ENCODE data around the gene RPS18. TPM values are rescaled to one million over a fixed set of nuclear protein-coding genes. Genes with fewer than 3 reads are reported as not detected.
"Not testable (repeated sequence)": the region's sequence is repeated elsewhere in the genome, so short reads cannot be mapped to it uniquely, and the experiment has no call there.

The RPS18 gene
- total RNA-seq, 1 donor from 2014 or later, result 4,478 TPM

GRCh38 chr6:33272275-33273128, 627 bp downstream of the RPS18 start:
- DNase-seq (ENCODE audit: low read depth, low spot score), result no peak

GRCh38 chr6:33273129-33273923, 1.5 kb downstream of the RPS18 start:
- DNase-seq (ENCODE audit: low read depth, low spot score), result no peak

- no peak for DNase-seq (ENCODE audit: low read depth, low spot score)
Measured at GRCh38 chr6:33273924-33274902, 2.3 kb downstream of the RPS18 start.

- not testable (repeated sequence) for DNase-seq (ENCODE audit: low read depth, low spot score)
Measured at GRCh38 chr6:33275795-33276580, 4.1 kb downstream of the RPS18 start.

GRCh38 chr6:33276581-33276863, 4.6 kb downstream of the RPS18 start:
- DNase-seq (ENCODE audit: low read depth, low spot score), result no peak

- no peak for DNase-seq (ENCODE audit: low read depth, low spot score)
Measured at GRCh38 chr6:33276864-33277662, 5.2 kb downstream of the RPS18 start, which contains the start of gene B3GALT4. Gene B3GALT4, plus strand, starts transcription at chr6:33277123. Its CDS starts 297 bp downstream, at chr6:33277420.

- DNase-seq (ENCODE audit: low read depth, low spot score), result no peak
Measured at GRCh38 chr6:33277663-33278391, 6.0 kb downstream of the RPS18 start.

- DNase-seq (ENCODE audit: low read depth, low spot score), result no peak
Measured at GRCh38 chr6:33278392-33278741, 6.5 kb downstream of the RPS18 start.

GRCh38 chr6:33278810-33279209, 6.9 kb downstream of the RPS18 start:
- no peak for DNase-seq (ENCODE audit: low read depth, low spot score)

GRCh38 chr6:33279257-33279695, 7.4 kb downstream of the RPS18 start:
- DNase-seq (ENCODE audit: low read depth, low spot score), result no peak

- no peak for DNase-seq (ENCODE audit: low read depth, low spot score)
Measured at GRCh38 chr6:33279971-33280511, 8.2 kb downstream of the RPS18 start.

GRCh38 chr6:33280539-33280938, 8.7 kb downstream of the RPS18 start:
- no peak for DNase-seq (ENCODE audit: low read depth, low spot score)

GRCh38 chr6:33285214-33285613, 13.3 kb downstream of the RPS18 start:
- not testable (repeated sequence) for DNase-seq (ENCODE audit: low read depth, low spot score)

GRCh38 chr6:33286946-33287914, 15.4 kb downstream of the RPS18 start:
- no peak for DNase-seq (ENCODE audit: low read depth, low spot score)

GRCh38 chr6:33288141-33288920, 16.5 kb downstream of the RPS18 start:
- DNase-seq (ENCODE audit: low read depth, low spot score), result no peak

GRCh38 chr6:33288921-33289783, 17.3 kb downstream of the RPS18 start, which contains the start of the genes PFDN6 and WDR46:
Gene PFDN6, plus strand, starts transcription at chr6:33289601. Its CDS starts 256 bp downstream, at chr6:33289857.
Gene WDR46, minus strand, starts transcription at chr6:33289239. Its CDS starts 69 bp downstream, at chr6:33289170.
- peak; percentile 72 for DNase-seq (ENCODE audit: low read depth, low spot score)
